RPMI8226 (cell line): ENCODE measurements around the gene STK39.
"Not testable (repeated sequence)": the region's sequence is repeated elsewhere in the genome, so short reads cannot be mapped to it uniquely, and the experiment has no call there.

Experiments used
- DNase-seq: peaks from one replicate; pipeline ENCODE4 v3.0.0-alpha.2; 2015

STK39 gene

GRCh38 chr2:168130346-168130745 lies 117.0 kb downstream of the STK39 start:
- no peak for DNase-seq

- no peak for DNase-seq
Measured at GRCh38 chr2:168127371-168127770, 120.0 kb downstream of the STK39 start.

- DNase-seq = not testable (repeated sequence)
Measured at GRCh38 chr2:168122210-168122609, 125.2 kb downstream of the STK39 start.

- DNase-seq = no peak
Measured at GRCh38 chr2:168120730-168121129, 126.7 kb downstream of the STK39 start.

GRCh38 chr2:168120310-168120709 lies 127.1 kb downstream of the STK39 start:
- peak; percentile 5 for DNase-seq

GRCh38 chr2:168119515-168120141 lies 127.8 kb downstream of the STK39 start:
- DNase-seq = peak; percentile 73

GRCh38 chr2:168118733-168119514 lies 128.5 kb downstream of the STK39 start:
- DNase-seq = peak; percentile 80

- no peak for DNase-seq
Measured at GRCh38 chr2:168116448-168116847, 130.9 kb downstream of the STK39 start.

GRCh38 chr2:168114619-168115018 lies 132.8 kb downstream of the STK39 start:
- no peak for DNase-seq

GRCh38 chr2:168114040-168114439 lies 133.4 kb downstream of the STK39 start:
- no peak for DNase-seq

- DNase-seq = no peak
Measured at GRCh38 chr2:168107322-168107721, 140.1 kb downstream of the STK39 start.

GRCh38 chr2:168105127-168105683 lies 142.2 kb downstream of the STK39 start:
- no peak for DNase-seq

GRCh38 chr2:168097431-168097830 lies 150.0 kb downstream of the STK39 start:
- DNase-seq = no peak

- DNase-seq = no peak
Measured at GRCh38 chr2:168096158-168096557, 151.2 kb downstream of the STK39 start.

- DNase-seq = no peak
Measured at GRCh38 chr2:168091986-168092385, 155.4 kb downstream of the STK39 start.

- no peak for DNase-seq
Measured at GRCh38 chr2:168090366-168091135, 156.8 kb downstream of the STK39 start.

- no peak for DNase-seq
Measured at GRCh38 chr2:168089200-168089599, 158.2 kb downstream of the STK39 start.

GRCh38 chr2:168087401-168087800 lies 160.0 kb downstream of the STK39 start:
- no peak for DNase-seq

GRCh38 chr2:168086851-168087250 lies 160.5 kb downstream of the STK39 start:
- DNase-seq = no peak

GRCh38 chr2:168085801-168086361 lies 161.5 kb downstream of the STK39 start:
- DNase-seq = no peak

- no peak for DNase-seq
Measured at GRCh38 chr2:168084288-168084687, 163.1 kb downstream of the STK39 start.

GRCh38 chr2:168081452-168081851 lies 165.9 kb downstream of the STK39 start:
- not testable (repeated sequence) for DNase-seq

- no peak for DNase-seq
Measured at GRCh38 chr2:168079236-168079635, 168.2 kb downstream of the STK39 start.
